ENCODE data around the gene ARL4C.

Gene ARL4C, protein sequence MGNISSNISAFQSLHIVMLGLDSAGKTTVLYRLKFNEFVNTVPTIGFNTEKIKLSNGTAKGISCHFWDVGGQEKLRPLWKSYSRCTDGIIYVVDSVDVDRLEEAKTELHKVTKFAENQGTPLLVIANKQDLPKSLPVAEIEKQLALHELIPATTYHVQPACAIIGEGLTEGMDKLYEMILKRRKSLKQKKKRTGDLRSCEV

GRCh38 chr2:234496835-234497593 is at the start of gene ARL4C:
Gene ARL4C, minus strand, starts transcription at chr2:234497081. Its CDS starts 495 bp downstream, at chr2:234496586.
- DNase-seq (ENCODE audit: extremely low spot score), result peak; percentile 79
- TF ChIP-seq SP1 (IDR thresholded peaks at IDR 0.05) (no peak), FOXM1 (IDR thresholded peaks at IDR 0.05; ENCODE audit: borderline replicate concordance) (no peak), HDGF (IDR thresholded peaks at IDR 0.05; ENCODE audit: borderline replicate concordance) (no peak), NFRKB (IDR thresholded peaks at IDR 0.05) (no peak), BHLHE40 (IDR thresholded peaks at IDR 0.05; ENCODE audit: borderline replicate concordance) (no peak), FOXK2 (IDR thresholded peaks at IDR 0.05) (no peak), L3MBTL2 (conservative IDR thresholded peaks at IDR 0.05) (no peak), ELF4 (IDR thresholded peaks at IDR 0.05) (no peak), LEF1 (IDR thresholded peaks at IDR 0.05; ENCODE audit: borderline replicate concordance) (no peak), TARDBP (IDR thresholded peaks at IDR 0.05) (no peak), SUZ12 (IDR thresholded peaks at IDR 0.05) (no peak), FOXA1 (IDR thresholded peaks at IDR 0.05) (no peak), ARNT (IDR thresholded peaks at IDR 0.05) (no peak), CTBP1 (IDR thresholded peaks at IDR 0.05; ENCODE audit: borderline replicate concordance) (no peak), ZNF384 (IDR thresholded peaks at IDR 0.05) (no peak)
- TF ChIP-seq, protein P1, sequence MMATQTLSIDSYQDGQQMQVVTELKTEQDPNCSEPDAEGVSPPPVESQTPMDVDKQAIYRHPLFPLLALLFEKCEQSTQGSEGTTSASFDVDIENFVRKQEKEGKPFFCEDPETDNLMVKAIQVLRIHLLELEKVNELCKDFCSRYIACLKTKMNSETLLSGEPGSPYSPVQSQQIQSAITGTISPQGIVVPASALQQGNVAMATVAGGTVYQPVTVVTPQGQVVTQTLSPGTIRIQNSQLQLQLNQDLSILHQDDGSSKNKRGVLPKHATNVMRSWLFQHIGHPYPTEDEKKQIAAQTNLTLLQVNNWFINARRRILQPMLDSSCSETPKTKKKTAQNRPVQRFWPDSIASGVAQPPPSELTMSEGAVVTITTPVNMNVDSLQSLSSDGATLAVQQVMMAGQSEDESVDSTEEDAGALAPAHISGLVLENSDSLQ (IDR thresholded peaks at IDR 0.05), result no peak
- ChIA-PET CTCF (interaction anchor here (0.8 kb wide), 1 partner anchor 207 kb away, joined by 3 read pairs; no protein-coding TSS in a partner anchor), POLR2A (interaction anchor here (0.6 to 1.6 kb wide), 9 partner anchors 32 to 336 kb away, joined by 3 to 7 read pairs (median 3); no protein-coding TSS in a partner anchor)

DNA sequence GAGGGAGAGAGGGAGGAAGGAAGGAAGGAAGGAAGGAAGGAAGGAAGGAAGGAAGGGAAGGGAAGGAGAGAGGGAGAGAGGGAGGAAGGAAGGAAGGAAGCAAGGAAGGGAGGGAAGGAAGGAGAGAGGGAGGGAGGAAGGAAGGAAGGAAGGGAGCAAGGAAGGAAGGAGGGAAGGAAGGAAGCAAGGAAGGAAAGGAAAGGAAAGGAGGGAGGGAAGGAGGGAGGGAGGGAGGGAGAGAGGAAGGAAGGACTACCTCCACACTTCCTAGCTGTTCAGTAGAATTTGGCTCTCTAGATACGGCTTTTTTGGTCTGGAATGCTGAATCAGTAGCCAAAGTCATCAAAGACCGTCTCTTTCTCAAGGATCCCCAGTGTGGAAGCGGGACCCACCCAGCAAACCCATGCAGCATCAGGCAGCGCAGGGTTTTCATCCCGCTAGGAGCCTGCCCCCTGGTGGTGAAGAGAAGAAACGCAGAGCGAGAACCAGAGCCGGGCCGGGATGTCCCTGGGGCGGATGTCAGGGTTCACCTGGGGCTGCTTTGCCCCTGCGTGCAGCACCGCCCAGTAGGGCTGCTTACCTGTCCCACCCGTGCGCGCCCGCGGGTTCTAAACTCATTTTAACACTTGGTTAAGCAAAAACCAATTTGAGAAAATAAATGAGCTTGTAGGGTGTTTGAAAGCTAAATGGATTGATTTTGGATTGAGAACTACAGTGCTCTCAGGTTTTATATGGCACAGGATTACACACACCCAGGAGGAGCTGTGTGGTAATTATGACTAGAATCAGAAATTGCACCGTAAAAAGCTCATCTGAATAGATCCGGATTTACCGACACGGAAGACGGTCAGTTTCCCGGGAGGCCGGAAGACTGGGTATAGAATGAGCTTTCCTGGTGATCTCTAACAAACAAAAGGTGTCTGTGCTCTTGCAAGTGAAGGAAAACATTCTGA is 48.1 kb upstream of the ARL4C start:
- DNase-seq (ENCODE audit: extremely low spot score), result peak; percentile 81
- ChIA-PET CTCF (interaction anchor here (0.6 to 1.9 kb wide), 16 partner anchors 9 to 584 kb away, joined by 3 to 7 read pairs (median 4); no protein-coding TSS in a partner anchor), POLR2A (no interaction called here)
- TF ChIP-seq CTBP1 (IDR thresholded peaks at IDR 0.05; ENCODE audit: borderline replicate concordance) (0 out of 2 replicates have a peak, but pooled peaks have one; percentile 7), ARNT (IDR thresholded peaks at IDR 0.05) (no peak), BHLHE40 (IDR thresholded peaks at IDR 0.05; ENCODE audit: borderline replicate concordance) (no peak)

DNA sequence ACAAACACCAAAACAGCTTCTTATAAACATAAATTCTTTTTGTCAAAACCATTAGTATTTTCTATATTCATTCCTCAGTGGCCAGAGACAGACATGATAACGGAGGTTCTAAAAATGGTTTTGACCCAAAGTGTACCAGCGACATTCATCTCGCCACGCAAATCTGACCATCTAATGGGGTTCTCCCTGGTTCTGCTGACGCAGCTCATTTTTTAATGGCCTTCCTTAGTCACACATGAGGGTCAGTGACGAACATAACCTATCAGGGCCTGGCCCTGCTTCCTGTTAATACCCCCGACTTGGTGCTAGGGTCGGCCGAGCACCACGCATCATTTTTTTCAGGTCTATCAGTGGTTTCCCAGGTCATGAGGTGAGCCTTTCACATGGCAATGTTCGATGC is 45.9 kb upstream of the ARL4C start:
- CTCF ChIA-PET, result no interaction called here
- POLR2A ChIA-PET, result no interaction called here
- TF ChIP-seq TARDBP (IDR thresholded peaks at IDR 0.05) (no peak), L3MBTL2 (conservative IDR thresholded peaks at IDR 0.05) (no peak)
- TF ChIP-seq, protein P1 (IDR thresholded peaks at IDR 0.05), result no peak
- no peak for DNase-seq (ENCODE audit: extremely low spot score)

GRCh38 chr2:234537929-234538328 is 41.0 kb upstream of the ARL4C start:
- DNase-seq (ENCODE audit: extremely low spot score), result no peak
- ChIA-PET CTCF (no interaction called here), POLR2A (no interaction called here)
- TF ChIP-seq, protein P1 (IDR thresholded peaks at IDR 0.05), result no peak
- TF ChIP-seq TARDBP (IDR thresholded peaks at IDR 0.05), result no peak
- no peak for TF ChIP-seq BHLHE40 (IDR thresholded peaks at IDR 0.05; ENCODE audit: borderline replicate concordance)
- TF ChIP-seq SUZ12 (IDR thresholded peaks at IDR 0.05), result no peak
- no peak for TF ChIP-seq LEF1 (IDR thresholded peaks at IDR 0.05; ENCODE audit: borderline replicate concordance)
- TF ChIP-seq ELF4 (IDR thresholded peaks at IDR 0.05), result no peak
- TF ChIP-seq ZNF384 (IDR thresholded peaks at IDR 0.05), result no peak
- no peak for TF ChIP-seq ARNT (IDR thresholded peaks at IDR 0.05)
- no peak for TF ChIP-seq FOXA1 (IDR thresholded peaks at IDR 0.05)

- ChIA-PET CTCF (interaction anchor here (0.8 kb wide), 1 partner anchor 9 kb away, joined by 3 read pairs; no protein-coding TSS in a partner anchor), POLR2A (no interaction called here)
- DNase-seq (ENCODE audit: extremely low spot score), result no peak
- no peak for TF ChIP-seq L3MBTL2 (conservative IDR thresholded peaks at IDR 0.05)
- no peak for TF ChIP-seq ELF4 (IDR thresholded peaks at IDR 0.05)
- no peak for TF ChIP-seq FOXM1 (IDR thresholded peaks at IDR 0.05; ENCODE audit: borderline replicate concordance)
- no peak for TF ChIP-seq SUZ12 (IDR thresholded peaks at IDR 0.05)
- no peak for TF ChIP-seq ZNF384 (IDR thresholded peaks at IDR 0.05)
- no peak for TF ChIP-seq NFRKB (IDR thresholded peaks at IDR 0.05)
- TF ChIP-seq, protein P1 (IDR thresholded peaks at IDR 0.05), result no peak
- no peak for TF ChIP-seq LEF1 (IDR thresholded peaks at IDR 0.05; ENCODE audit: borderline replicate concordance)
- TF ChIP-seq CTBP1 (IDR thresholded peaks at IDR 0.05; ENCODE audit: borderline replicate concordance), result no peak
- no peak for TF ChIP-seq ARNT (IDR thresholded peaks at IDR 0.05)
- TF ChIP-seq TARDBP (IDR thresholded peaks at IDR 0.05), result no peak
- TF ChIP-seq HDGF (IDR thresholded peaks at IDR 0.05; ENCODE audit: borderline replicate concordance), result no peak
- no peak for TF ChIP-seq SP1 (IDR thresholded peaks at IDR 0.05)
- TF ChIP-seq FOXA1 (IDR thresholded peaks at IDR 0.05), result no peak
- no peak for TF ChIP-seq FOXK2 (IDR thresholded peaks at IDR 0.05)
- no peak for TF ChIP-seq BHLHE40 (IDR thresholded peaks at IDR 0.05; ENCODE audit: borderline replicate concordance)
These were observed 39.5 kb upstream of the ARL4C start for GRCh38 chr2:234536178-234536965.

All from HEK293T (cell line).